GM23338 (cell line): ENCODE data around the gene PCYT1A. TPM values are rescaled to one million over a fixed set of nuclear protein-coding genes. Genes with fewer than 3 reads are reported as not detected.
A peak's percentile ranks its signal among the peaks of the same experiment; 100 is the strongest.

Experiments
- ATAC-seq: fragments of 200-7000 bp; cut with Tn5 transposase; 3 replicates; pipeline ENCODE4 v1.9.1; 2020
- DNase-seq: peaks from one replicate; pipeline ENCODE4 v3.0.0-alpha.2; 2015; ENCODE audit warnings: low spot score
- H2AFZ ChIP-seq: fragments of 200-600 bp; sonication (generic); 2 replicates; pipeline ENCODE4 v1.8.0; 2016; ENCODE audit warnings: antibody characterized with exemption, mild to moderate bottlenecking, moderate library complexity
- H3F3A ChIP-seq: fragments of 200-600 bp; sonication (generic); replicated peaks from 2 replicates; pipeline ENCODE4 v1.8.0; 2017; ENCODE audit warnings: antibody characterized with exemption, mixed run types, low read depth
- H3K27ac ChIP-seq: fragments of 200-600 bp; sonication (generic); 2 replicates; pipeline ENCODE4 v1.6.1; 2016; ENCODE audit warnings: low read depth
- H3K27me3 ChIP-seq: fragments of 200-600 bp; sonication (generic); 2 replicates; pipeline ENCODE4 v1.8.0; 2016; ENCODE audit warnings: mild to moderate bottlenecking, mixed run types, moderate library complexity; ENCODE audit not compliant: insufficient read depth
- H3K36me3 ChIP-seq: fragments of 200-600 bp; sonication (generic); 2 replicates; pipeline ENCODE4 v1.8.0; 2016; ENCODE audit warnings: mild to moderate bottlenecking; ENCODE audit not compliant: insufficient read depth
- H3K4me1 ChIP-seq: fragments of 200-600 bp; sonication (generic); 2 replicates; pipeline ENCODE4 v1.8.0; 2016; ENCODE audit warnings: mild to moderate bottlenecking, moderate library complexity; ENCODE audit not compliant: insufficient read depth
- H3K4me2 ChIP-seq: fragments of 200-600 bp; sonication (generic); 2 replicates; pipeline ENCODE4 v1.7.1; 2017; ENCODE audit warnings: mixed run types
- H3K4me3 ChIP-seq: fragments of 200-600 bp; sonication (generic); 2 replicates; pipeline ENCODE4 v1.6.1; 2016; ENCODE audit warnings: mixed run types
- H3K79me2 ChIP-seq: fragments of 200-600 bp; sonication (generic); replicated peaks from 2 replicates; pipeline ENCODE4 v1.8.0; 2017; ENCODE audit warnings: mild to moderate bottlenecking; ENCODE audit not compliant: insufficient read depth
- H3K9me2 ChIP-seq: fragments of 200-600 bp; sonication (generic); 2 replicates; pipeline ENCODE4 v1.8.0; 2017; ENCODE audit not compliant: insufficient read depth
- H4K20me1 ChIP-seq: fragments of 200-600 bp; sonication (generic); replicated peaks from 2 replicates; pipeline ENCODE4 v1.8.0; 2017; ENCODE audit warnings: mild to moderate bottlenecking; ENCODE audit not compliant: insufficient read depth
- H3K27ac Mint-ChIP-seq: 2 replicates; pipeline ENCODE4 v1.8.0; 2020; ENCODE audit warnings: inconsistent platforms, mild to moderate bottlenecking, moderate library complexity, mixed read lengths
- H3K27me3 Mint-ChIP-seq: 3 replicates; pipeline ENCODE4 v1.8.0; 2022; ENCODE audit warnings: low read depth, mild to moderate bottlenecking, moderate library complexity, mixed read lengths, inconsistent platforms; ENCODE audit not compliant: insufficient read depth, poor library complexity
- H3K36me3 Mint-ChIP-seq: 3 replicates; pipeline ENCODE4 v1.8.0; 2021; ENCODE audit warnings: low read depth, mild to moderate bottlenecking, inconsistent platforms, moderate library complexity, mixed read lengths
- H3K4me1 Mint-ChIP-seq: 3 replicates; pipeline ENCODE4 v1.8.0; 2020; ENCODE audit warnings: mild to moderate bottlenecking, inconsistent platforms, mixed read lengths
- H3K4me3 Mint-ChIP-seq: 3 replicates; pipeline ENCODE4 v1.8.0; 2021; ENCODE audit warnings: moderate library complexity, mild to moderate bottlenecking, inconsistent platforms, mixed read lengths
- H3K9me3 Mint-ChIP-seq: 3 replicates; pipeline ENCODE4 v1.8.0; 2020; ENCODE audit warnings: moderate library complexity, mild to moderate bottlenecking, inconsistent platforms, mixed read lengths
- CREB1 ChIP-seq: fragments of 250-450 bp; sonication (Bioruptor Pico); IDR thresholded peaks from 2 replicates; pipeline ENCODE4 v1.5.0; 2020; ENCODE audit warnings: low read depth, mild to moderate bottlenecking, moderate library complexity
- EZH2 ChIP-seq: fragments of 200-600 bp; sonication (generic); IDR thresholded peaks from one replicate; pipeline ENCODE4 v1.8.0; 2017; ENCODE audit warnings: antibody characterized with exemption, mild to moderate bottlenecking, low read depth; ENCODE audit not compliant: unreplicated experiment
- EZH2phosphoT487 ChIP-seq: fragments of 200-600 bp; sonication (generic); IDR thresholded peaks from one replicate; pipeline ENCODE4 v1.8.1; 2018; ENCODE audit warnings: antibody characterized with exemption; ENCODE audit not compliant: unreplicated experiment
- JUNB ChIP-seq: IDR thresholded peaks from one replicate; pipeline ENCODE4 v1.6.1; 2016; ENCODE audit warnings: antibody characterized with exemption; ENCODE audit not compliant: unreplicated experiment
- NANOG ChIP-seq: IDR thresholded peaks from 2 replicates; pipeline ENCODE4 v1.6.1; 2016; ENCODE audit warnings: antibody characterized with exemption, borderline replicate concordance
- POLR2AphosphoS5 ChIP-seq: IDR thresholded peaks from 2 replicates; pipeline ENCODE4 v1.6.1; 2016; ENCODE audit warnings: antibody characterized with exemption, low read depth
- REST ChIP-seq: IDR thresholded peaks from one replicate; pipeline ENCODE4 v1.6.1; 2018; ENCODE audit warnings: antibody characterized with exemption; ENCODE audit not compliant: unreplicated experiment
- STAT1 ChIP-seq: IDR thresholded peaks from one replicate; pipeline ENCODE4 v1.6.1; 2016; ENCODE audit warnings: antibody characterized with exemption; ENCODE audit not compliant: unreplicated experiment
- ZNF114 ChIP-seq: fragments of 250-450 bp; sonication (Bioruptor Pico); IDR thresholded peaks from 2 replicates; pipeline ENCODE4 v1.5.0; 2020; ENCODE audit warnings: mild to moderate bottlenecking, moderate library complexity
- ZNF331 ChIP-seq: fragments of 250-450 bp; sonication (Bioruptor Pico); IDR thresholded peaks from 2 replicates; pipeline ENCODE4 v1.5.0; 2020; ENCODE audit warnings: low read depth, mild to moderate bottlenecking, moderate library complexity
- ZNF462 ChIP-seq: fragments of 250-450 bp; sonication (Bioruptor Pico); IDR thresholded peaks from 2 replicates; pipeline ENCODE4 v1.5.0; 2020; ENCODE audit warnings: mild to moderate bottlenecking, moderate library complexity
- long read RNA-seq: library from polyadenylated mRNA; unstranded; transcript quantifications from one replicate; pipeline ENCODE4 v2.0.0, GENCODE V29; 2020; ENCODE audit not compliant: unreplicated experiment
- polyA plus RNA-seq: library from polyadenylated mRNA; unstranded; fragments of >200 nt; fragmentation: Nextera tagmentation; extraction: Ambion mirVana; gene quantifications from 2 replicates; pipeline ENCODE4 v1.2.1, GENCODE V29; 2016
- total RNA-seq: library from RNA; depleted of rRNA; stranded (reverse); fragments of >200 nt; shearing (Covaris generic); gene quantifications from 2 replicates; pipeline ENCODE4 v1.2.3, GENCODE V29; 2014; rRNA removed
- TF ChIP-seq, protein P1 (sequence below): IDR thresholded peaks from 2 replicates; pipeline ENCODE4 v1.6.1; 2016; ENCODE audit warnings: antibody characterized with exemption
- TF ChIP-seq, protein P2 (sequence below), 2 experiments: fragments of 200-600 bp in 1 of 2; sonication (generic) in 1 of 2; conservative IDR thresholded peaks; 2 replicates each; pipeline versions ENCODE4 v1.5.1 to v1.6.1; 2016 to 2017; ENCODE audit warnings: antibody characterized with exemption in 2 of 2, low read depth in 2 of 2, mild to moderate bottlenecking in 2 of 2, moderate library complexity in 1 of 2

The PCYT1A gene
- total RNA-seq (27.0 and 35.8 TPM in 2 replicates), polyA plus RNA-seq (11.3 and 11.6 TPM in 2 replicates)
- long read RNA-seq, partial matches to known transcripts: 2 of 8 reads
- long read RNA-seq, other reads (novel, unspliced or antisense): 3 of 8 reads

DNA sequence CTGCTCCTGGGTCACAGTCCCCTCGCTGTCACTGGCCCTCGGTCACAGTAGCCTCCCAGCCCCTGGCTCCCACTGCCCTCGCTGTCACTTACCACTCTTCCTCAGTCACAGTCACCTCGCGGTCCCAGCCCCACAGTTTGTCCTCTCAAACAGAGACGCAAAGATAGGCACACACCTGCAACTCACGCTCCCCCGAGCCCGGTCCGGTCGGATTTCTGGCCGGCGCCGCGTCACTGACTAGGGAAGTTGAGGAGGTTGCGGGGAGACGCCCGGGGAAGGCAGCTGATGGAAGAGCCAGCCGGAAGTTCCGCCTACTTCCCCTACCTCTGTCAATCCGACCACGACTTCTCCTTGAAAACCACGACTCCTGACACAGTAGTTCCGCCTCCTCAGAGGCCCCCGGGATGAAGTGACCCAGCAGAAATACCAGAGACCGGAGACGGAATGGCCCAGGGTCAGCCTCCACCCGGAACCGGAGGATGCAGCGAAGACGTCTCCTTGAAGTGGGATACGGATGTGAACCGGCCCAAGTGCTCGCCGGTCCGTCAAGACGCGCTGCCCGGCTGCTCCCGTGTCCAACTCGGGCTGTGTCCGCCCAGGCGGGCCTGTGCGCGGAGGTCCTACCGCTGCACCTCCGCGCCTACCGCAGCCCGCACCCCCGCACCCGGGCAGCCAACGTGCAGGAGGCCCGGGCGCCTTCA is at the start of gene PCYT1A:
PCYT1A (minus strand) TSS at position 287 of the 701 bp plus-strand sequence. CDS start 17,195 bp downstream, outside the sequence.
- TF ChIP-seq REST (no peak), ZNF114 (CRISPR knock-in tag) (no peak), JUNB (no peak), STAT1 (no peak), ZNF331 (CRISPR knock-in tag) (no peak), EZH2phosphoT487 (no peak), POLR2AphosphoS5 (peak; percentile 84), CREB1 (peak; percentile 82), EZH2 (no peak), NANOG (no peak), ZNF462 (no peak)
- TF ChIP-seq, protein P1, sequence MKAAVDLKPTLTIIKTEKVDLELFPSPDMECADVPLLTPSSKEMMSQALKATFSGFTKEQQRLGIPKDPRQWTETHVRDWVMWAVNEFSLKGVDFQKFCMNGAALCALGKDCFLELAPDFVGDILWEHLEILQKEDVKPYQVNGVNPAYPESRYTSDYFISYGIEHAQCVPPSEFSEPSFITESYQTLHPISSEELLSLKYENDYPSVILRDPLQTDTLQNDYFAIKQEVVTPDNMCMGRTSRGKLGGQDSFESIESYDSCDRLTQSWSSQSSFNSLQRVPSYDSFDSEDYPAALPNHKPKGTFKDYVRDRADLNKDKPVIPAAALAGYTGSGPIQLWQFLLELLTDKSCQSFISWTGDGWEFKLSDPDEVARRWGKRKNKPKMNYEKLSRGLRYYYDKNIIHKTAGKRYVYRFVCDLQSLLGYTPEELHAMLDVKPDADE: peak; percentile 47; the same call in 1 of the 2 replicates
- TF ChIP-seq, protein P2, sequence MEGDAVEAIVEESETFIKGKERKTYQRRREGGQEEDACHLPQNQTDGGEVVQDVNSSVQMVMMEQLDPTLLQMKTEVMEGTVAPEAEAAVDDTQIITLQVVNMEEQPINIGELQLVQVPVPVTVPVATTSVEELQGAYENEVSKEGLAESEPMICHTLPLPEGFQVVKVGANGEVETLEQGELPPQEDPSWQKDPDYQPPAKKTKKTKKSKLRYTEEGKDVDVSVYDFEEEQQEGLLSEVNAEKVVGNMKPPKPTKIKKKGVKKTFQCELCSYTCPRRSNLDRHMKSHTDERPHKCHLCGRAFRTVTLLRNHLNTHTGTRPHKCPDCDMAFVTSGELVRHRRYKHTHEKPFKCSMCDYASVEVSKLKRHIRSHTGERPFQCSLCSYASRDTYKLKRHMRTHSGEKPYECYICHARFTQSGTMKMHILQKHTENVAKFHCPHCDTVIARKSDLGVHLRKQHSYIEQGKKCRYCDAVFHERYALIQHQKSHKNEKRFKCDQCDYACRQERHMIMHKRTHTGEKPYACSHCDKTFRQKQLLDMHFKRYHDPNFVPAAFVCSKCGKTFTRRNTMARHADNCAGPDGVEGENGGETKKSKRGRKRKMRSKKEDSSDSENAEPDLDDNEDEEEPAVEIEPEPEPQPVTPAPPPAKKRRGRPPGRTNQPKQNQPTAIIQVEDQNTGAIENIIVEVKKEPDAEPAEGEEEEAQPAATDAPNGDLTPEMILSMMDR (conservative IDR thresholded peaks at IDR 0.05; ENCODE audit: low read depth in 2 of 2): no peak
- ATAC-seq: peak; percentile 93
- peak within 1 kb of the TSS; percentile 92 for H3K4me3 ChIP-seq

More for the DNA sequence above, at the start of gene PCYT1A:
- Histone ChIP-seq H4K20me1 (no peaks in the 10 kb centered on the region), H2AFZ (peak within 1 kb of the TSS; percentile 96), H3F3A (peaks cover 4% of the 10 kb centered on the region; the same call in 1 of the 2 replicates), H3K36me3 (no peaks in the 10 kb centered on the region), H3K27me3 (no peaks in the 10 kb centered on the region), H3K27ac (peak within 1 kb of the TSS; percentile 89), H3K79me2 (peaks cover 44% of the 10 kb centered on the region), H3K4me2 (peak within 1 kb of the TSS; percentile 92), H3K9me2 (no peaks in the 10 kb centered on the region), H3K4me1 (peaks cover 10% of the 10 kb centered on the region)
- H3K27ac Mint-ChIP-seq: peak within 1 kb of the TSS; percentile 99
- H3K4me3 Mint-ChIP-seq: peak within 1 kb of the TSS; percentile 100
- H3K36me3 Mint-ChIP-seq: no peaks in the 10 kb centered on the region
- H3K27me3 Mint-ChIP-seq: peaks cover 10% of the 10 kb centered on the region
- peak; percentile 98 for DNase-seq
- no peaks in the 10 kb centered on the region for H3K9me3 Mint-ChIP-seq
- H3K4me1 Mint-ChIP-seq: peaks cover 24% of the 10 kb centered on the region
